Measurements from ENCODE around the gene DNASE1.

DNA sequence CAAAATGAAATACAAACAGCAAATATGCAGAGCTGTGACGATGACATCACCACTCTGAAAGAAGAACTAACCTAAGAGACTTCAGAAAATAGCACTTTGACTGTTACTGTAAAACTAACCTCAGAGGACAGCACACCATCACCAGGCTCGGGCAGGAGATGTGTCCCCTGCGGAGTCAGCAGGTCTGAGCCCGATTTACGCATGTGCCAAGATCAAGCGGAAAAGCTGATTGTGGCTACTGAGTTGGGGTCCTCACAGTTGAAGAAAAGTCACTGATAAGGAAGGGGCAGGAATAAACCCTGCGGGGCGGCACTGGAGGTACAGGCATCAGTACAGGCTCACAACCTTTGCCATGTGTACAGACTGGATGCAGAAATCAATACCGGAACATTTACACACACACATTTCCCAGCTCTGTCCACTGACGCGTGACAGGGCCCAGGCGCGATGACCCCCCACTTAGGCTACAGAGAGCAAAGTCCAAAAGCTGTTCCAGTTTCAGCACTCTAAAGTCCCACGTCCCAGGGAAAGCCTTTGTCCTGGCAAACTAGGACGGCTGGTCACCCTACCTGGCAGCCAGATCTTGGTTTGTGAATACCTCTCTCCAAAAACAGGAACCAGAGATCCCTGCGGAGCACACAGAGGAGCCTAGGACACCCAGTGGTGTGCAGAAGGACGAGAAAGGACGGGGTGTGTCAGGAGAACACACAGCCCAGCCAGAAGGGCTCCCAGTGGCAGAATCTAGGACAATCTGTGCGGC is 41.3 kb downstream of the DNASE1 start:
- TF ChIP-seq POLR2A (IDR thresholded peaks at IDR 0.05; ENCODE audit: low read depth, low read length) (no peak), TAF1 (IDR thresholded peaks at IDR 0.05; ENCODE audit: borderline replicate concordance, low read depth, low read length) (no peak), POLR2AphosphoS5 (IDR thresholded peaks at IDR 0.05; ENCODE audit: low read depth, low read length) (no peak)
